ENCODE data around the gene NEK1. TPM values are rescaled to one million over a fixed set of nuclear protein-coding genes. Genes with fewer than 3 reads are reported as not detected.
"Not testable (repeated sequence)": the region's sequence is repeated elsewhere in the genome, so short reads cannot be mapped to it uniquely, and the experiment has no call there.

The NEK1 gene
- total RNA-seq, 1 experiment from 2014 or later: 6.0 TPM

- no peak for TF ChIP-seq CTCF (IDR thresholded peaks at IDR 0.05; ENCODE audit: unreplicated experiment)
- CTCF ChIA-PET: no interaction called here
Observed at GRCh38 chr4:169437299-169438047, 174.9 kb downstream of the NEK1 start.

GRCh38 chr4:169436734-169437133 lies 175.6 kb downstream of the NEK1 start:
- no peaks in the 10 kb centered on the region for H3K36me3 Mint-ChIP-seq (ENCODE audit: insufficient read depth, unreplicated experiment)
- intact Hi-C loops (cut with micrococcal nuclease; ENCODE audit: unreplicated experiment): no loop called here
- no peaks in the 10 kb centered on the region for H3K27me3 Mint-ChIP-seq (ENCODE audit: unreplicated experiment)
- no peak overlapping the region for H3K27ac Mint-ChIP-seq (ENCODE audit: unreplicated experiment)
- H3K4me3 Mint-ChIP-seq (ENCODE audit: low read depth, unreplicated experiment): no peak overlapping the region
- no peak for TF ChIP-seq CTCF (IDR thresholded peaks at IDR 0.05; ENCODE audit: unreplicated experiment)
- no peak for DNase-seq
- peaks cover 25% of the 10 kb centered on the region for H3K4me1 Mint-ChIP-seq (ENCODE audit: low read depth, unreplicated experiment)
- CTCF ChIA-PET: interaction anchor here (0.5 kb wide), 1 partner anchor 451 kb away, joined by 3 read pairs; no protein-coding TSS in a partner anchor
- BruUV-seq (replicated peaks): no TSS peak
- H3K9me3 Mint-ChIP-seq (ENCODE audit: low read depth, unreplicated experiment): no peaks in the 10 kb centered on the region

More at GRCh38 chr4:169437299-169438047, 174.9 kb downstream of the NEK1 start:
- Mint-ChIP-seq H3K9me3 (ENCODE audit: low read depth, unreplicated experiment) (no peaks in the 10 kb centered on the region), H3K27me3 (ENCODE audit: unreplicated experiment) (no peaks in the 10 kb centered on the region), H3K27ac (ENCODE audit: unreplicated experiment) (no peak overlapping the region), H3K4me1 (ENCODE audit: low read depth, unreplicated experiment) (peaks cover 25% of the 10 kb centered on the region), H3K36me3 (ENCODE audit: insufficient read depth, unreplicated experiment) (no peaks in the 10 kb centered on the region), H3K4me3 (ENCODE audit: low read depth, unreplicated experiment) (no peak overlapping the region)
- no peak for DNase-seq
- intact Hi-C loops (cut with micrococcal nuclease; ENCODE audit: unreplicated experiment): no loop called here
- BruUV-seq (replicated peaks): no TSS peak

- DNase-seq: no peak
Observed at GRCh38 chr4:169428376-169428775, 184.0 kb downstream of the NEK1 start.

GRCh38 chr4:169427727-169428126 lies 184.7 kb downstream of the NEK1 start:
- H3K36me3 Mint-ChIP-seq (ENCODE audit: insufficient read depth, unreplicated experiment); H3K4me3 Mint-ChIP-seq (ENCODE audit: low read depth, unreplicated experiment); intact Hi-C loops (cut with micrococcal nuclease; ENCODE audit: unreplicated experiment); H3K27me3 Mint-ChIP-seq (ENCODE audit: unreplicated experiment); H3K27ac Mint-ChIP-seq (ENCODE audit: unreplicated experiment); H3K4me1 Mint-ChIP-seq (ENCODE audit: low read depth, unreplicated experiment); DNase-seq; BruUV-seq (replicated peaks); CTCF ChIA-PET; H3K9me3 Mint-ChIP-seq (ENCODE audit: low read depth, unreplicated experiment): not testable (repeated sequence)

More at GRCh38 chr4:169428376-169428775, 184.0 kb downstream of the NEK1 start:
- no TSS peak for BruUV-seq (replicated peaks)
- CTCF ChIA-PET: no interaction called here
- no peak overlapping the region for H3K27ac Mint-ChIP-seq (ENCODE audit: unreplicated experiment)
- no peaks in the 10 kb centered on the region for H3K27me3 Mint-ChIP-seq (ENCODE audit: unreplicated experiment)
- no peaks in the 10 kb centered on the region for H3K36me3 Mint-ChIP-seq (ENCODE audit: insufficient read depth, unreplicated experiment)
- no peak overlapping the region for H3K4me3 Mint-ChIP-seq (ENCODE audit: low read depth, unreplicated experiment)
- H3K9me3 Mint-ChIP-seq (ENCODE audit: low read depth, unreplicated experiment): no peaks in the 10 kb centered on the region
- no peaks in the 10 kb centered on the region for H3K4me1 Mint-ChIP-seq (ENCODE audit: low read depth, unreplicated experiment)
- TF ChIP-seq CTCF (IDR thresholded peaks at IDR 0.05; ENCODE audit: unreplicated experiment): no peak
- intact Hi-C loops (cut with micrococcal nuclease; ENCODE audit: unreplicated experiment): no loop called here

- no peak overlapping the region for H3K4me3 Mint-ChIP-seq (ENCODE audit: low read depth, unreplicated experiment)
- no peak overlapping the region for H3K27ac Mint-ChIP-seq (ENCODE audit: unreplicated experiment)
- DNase-seq: no peak
- no peaks in the 10 kb centered on the region for H3K4me1 Mint-ChIP-seq (ENCODE audit: low read depth, unreplicated experiment)
- no peaks in the 10 kb centered on the region for H3K27me3 Mint-ChIP-seq (ENCODE audit: unreplicated experiment)
- no peaks in the 10 kb centered on the region for H3K9me3 Mint-ChIP-seq (ENCODE audit: low read depth, unreplicated experiment)
- no peaks in the 10 kb centered on the region for H3K36me3 Mint-ChIP-seq (ENCODE audit: insufficient read depth, unreplicated experiment)
- CTCF ChIA-PET: no interaction called here
- no peak for TF ChIP-seq CTCF (IDR thresholded peaks at IDR 0.05; ENCODE audit: unreplicated experiment)
- intact Hi-C loops (cut with micrococcal nuclease; ENCODE audit: unreplicated experiment): no loop called here
- BruUV-seq (replicated peaks): no TSS peak
Observed at GRCh38 chr4:169420291-169420690, 192.1 kb downstream of the NEK1 start.
